ENCODE data around the gene WDPCP. TPM values are rescaled to one million over a fixed set of nuclear protein-coding genes. Genes with fewer than 3 reads are reported as not detected.

Gene WDPCP
- total and polyA plus RNA-seq, 2 of the 8 experiments (the other 6 are each of a cell fraction or from before 2014, with no cell fraction given) = 9.3 to 25.8 TPM

GRCh38 chr2:63613391-63613901 lies 25.2 kb upstream of the WDPCP start (continued):
- TF ChIP-seq NANOG (IDR thresholded peaks at IDR 0.05; ENCODE audit: insufficient read depth, low read depth, low read length, poor library complexity, severe bottlenecking) = no peak
- TF ChIP-seq JUND (IDR thresholded peaks at IDR 0.05; ENCODE audit: low read length) = no peak
- no peak for TF ChIP-seq SP2 (IDR thresholded peaks at IDR 0.05; ENCODE audit: low read length)
- TF ChIP-seq ZNF274 (IDR thresholded peaks at IDR 0.05; ENCODE audit: borderline replicate concordance, extremely low read depth, low read length) = no peak
- TF ChIP-seq RFX5 (IDR thresholded peaks at IDR 0.05; ENCODE audit: borderline replicate concordance, low read depth, low read length) = no peak
- no peak for TF ChIP-seq EZH2 (IDR thresholded peaks at IDR 0.05; ENCODE audit: low read depth, low read length, severe bottlenecking)
- no peak for TF ChIP-seq CREB1 (IDR thresholded peaks at IDR 0.05)
- TF ChIP-seq EP300 (IDR thresholded peaks at IDR 0.05; ENCODE audit: borderline replicate concordance in 1 of 2, low read depth in 2 of 2, low read length in 2 of 2) = peak in 1 of 2 experiments; percentile 50; a peak in 1 of 3 replicates
- no peak for TF ChIP-seq SAP30 (IDR thresholded peaks at IDR 0.05; ENCODE audit: insufficient read depth, insufficient replicate concordance, low read length)
- TF ChIP-seq CHD7 (IDR thresholded peaks at IDR 0.05; ENCODE audit: insufficient replicate concordance, low read length) = no peak
- TF ChIP-seq TAF1 (IDR thresholded peaks at IDR 0.05; ENCODE audit: low read depth, low read length) = peak; percentile 39; the same call in 1 of the 2 replicates
